GM18861 (cell line): ENCODE measurements around the gene SLFN12L.

ENCODE experiments used
- ATAC-seq: cut with Tn5 transposase; IDR thresholded peaks from one replicate; pipeline ENCODE4 v1.9.1; 2021; ENCODE audit not compliant: unreplicated experiment

SLFN12L gene

GRCh38 chr17:35433075-35433894, 104.2 kb downstream of the SLFN12L start:
- no peak for ATAC-seq

GRCh38 chr17:35432176-35433074, 105.1 kb downstream of the SLFN12L start, which contains the start of gene SLFN12:
Gene SLFN12, minus strand, starts transcription at chr17:35432500. Its CDS starts 9,472 bp downstream, at chr17:35423028.
- peak; percentile 82 for ATAC-seq

DNA sequence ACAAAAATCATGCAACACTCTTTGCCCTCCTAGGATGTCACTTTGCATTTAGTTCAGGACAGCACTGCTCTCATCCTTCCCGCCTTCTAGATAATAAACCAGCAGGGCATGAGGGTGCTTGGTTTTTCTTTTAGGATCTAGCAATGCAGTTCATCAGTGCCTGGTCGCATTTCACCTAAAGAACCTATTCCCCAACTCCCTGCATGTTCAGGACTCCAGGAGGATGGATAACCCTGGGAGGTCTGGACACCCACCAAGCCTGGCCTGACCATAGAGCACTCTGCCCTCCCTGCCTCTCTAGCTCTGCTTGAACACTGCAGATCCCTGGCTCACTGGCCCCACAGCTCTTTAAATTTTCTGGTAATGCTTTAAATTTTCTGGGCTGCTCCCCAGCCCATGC, 107.8 kb downstream of the SLFN12L start:
- ATAC-seq, result no peak

DNA sequence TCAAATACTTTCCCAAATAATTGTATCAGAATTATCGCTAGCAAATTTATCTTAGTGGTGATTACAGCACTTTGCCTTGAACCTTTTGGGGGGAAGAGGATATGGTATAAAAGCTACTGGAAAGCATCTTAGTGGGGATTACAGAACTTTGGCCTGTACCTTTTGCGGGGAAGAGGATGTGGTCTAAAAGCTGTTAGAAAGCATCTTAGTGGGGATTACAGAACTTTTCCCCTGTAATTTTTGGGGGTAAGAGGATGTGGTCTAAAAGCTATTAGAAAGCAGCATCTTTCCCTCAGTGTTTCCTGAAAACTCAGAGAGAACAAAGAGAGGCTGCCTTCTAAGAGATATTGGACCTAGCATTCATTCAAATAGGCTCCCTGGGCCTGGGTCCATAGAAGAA, 109.2 kb downstream of the SLFN12L start:
- ATAC-seq, result no peak

DNA sequence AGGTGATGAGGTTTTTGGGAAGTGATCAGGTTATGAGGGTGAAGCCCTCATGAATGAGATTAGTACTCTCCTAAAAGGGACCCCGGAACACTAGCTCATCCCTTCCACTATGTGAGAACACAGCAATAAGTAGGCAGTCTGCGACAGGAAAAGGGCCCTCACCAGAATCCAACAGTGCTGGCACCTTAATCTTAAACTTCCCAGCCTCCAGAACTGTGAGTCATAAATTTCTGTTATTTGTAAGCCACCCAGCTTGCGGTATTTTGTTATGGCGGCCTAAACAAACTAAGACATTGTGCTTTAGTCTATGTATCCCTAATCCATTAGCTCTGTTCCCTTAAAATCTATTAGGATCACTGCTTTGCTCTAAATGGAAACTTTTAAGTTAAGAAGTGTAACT, 113.7 kb downstream of the SLFN12L start:
- ATAC-seq, result no peak
